Keratinocyte (primary cell): Measurements from ENCODE around the gene HTD2.

Experiments used
- CTCF ChIP-seq, 3 experiments: IDR thresholded peaks in 1 of 3; conservative IDR thresholded peaks in 1 of 3; optimal IDR thresholded peaks in 1 of 3; 2 replicates in 2 of 3; 3 replicates in 1 of 3; pipeline versions ENCODE3 to v1.5.1; 2011; ENCODE audit warnings: low read length in 3 of 3, mild to moderate bottlenecking in 3 of 3, moderate library complexity in 2 of 3, control low read depth in 1 of 3, inconsistent platforms in 1 of 3; ENCODE audit not compliant: insufficient read depth in 2 of 3; ENCODE audit errors: extremely low read depth in 1 of 3
- EZH2 ChIP-seq: IDR thresholded peaks from one replicate; pipeline ENCODE4 v1.6.1; 2012; ENCODE audit warnings: inconsistent platforms, mild to moderate bottlenecking, low read length, moderate library complexity

GRCh38 chr3:58293516-58293915, 12.8 kb upstream of the HTD2 start:
- TF ChIP-seq CTCF (optimal IDR thresholded peaks at IDR 0.05 in 1 of 3, IDR thresholded peaks at IDR 0.05 in 1 of 3, conservative IDR thresholded peaks at IDR 0.05 in 1 of 3; ENCODE audit: extremely low read depth in 1 of 3, insufficient read depth in 2 of 3, low read length in 3 of 3) = no peak
- no peak for TF ChIP-seq EZH2
